ENCODE measurements around the gene CSTF1. TPM values are rescaled to one million over a fixed set of nuclear protein-coding genes. Genes with fewer than 3 reads are reported as not detected.

CSTF1 gene
- total RNA-seq, 4 donors from 2014 or later: 20.8 to 26.8 (median 22.0) TPM

GRCh38 chr20:56426926-56427325 lies 34.5 kb downstream of the CSTF1 start:
- ATAC-seq (ENCODE audit: low FRiP score) (no peak), DNase-seq (ENCODE audit: low spot score) (no peak)
- TF ChIP-seq, protein P1, sequence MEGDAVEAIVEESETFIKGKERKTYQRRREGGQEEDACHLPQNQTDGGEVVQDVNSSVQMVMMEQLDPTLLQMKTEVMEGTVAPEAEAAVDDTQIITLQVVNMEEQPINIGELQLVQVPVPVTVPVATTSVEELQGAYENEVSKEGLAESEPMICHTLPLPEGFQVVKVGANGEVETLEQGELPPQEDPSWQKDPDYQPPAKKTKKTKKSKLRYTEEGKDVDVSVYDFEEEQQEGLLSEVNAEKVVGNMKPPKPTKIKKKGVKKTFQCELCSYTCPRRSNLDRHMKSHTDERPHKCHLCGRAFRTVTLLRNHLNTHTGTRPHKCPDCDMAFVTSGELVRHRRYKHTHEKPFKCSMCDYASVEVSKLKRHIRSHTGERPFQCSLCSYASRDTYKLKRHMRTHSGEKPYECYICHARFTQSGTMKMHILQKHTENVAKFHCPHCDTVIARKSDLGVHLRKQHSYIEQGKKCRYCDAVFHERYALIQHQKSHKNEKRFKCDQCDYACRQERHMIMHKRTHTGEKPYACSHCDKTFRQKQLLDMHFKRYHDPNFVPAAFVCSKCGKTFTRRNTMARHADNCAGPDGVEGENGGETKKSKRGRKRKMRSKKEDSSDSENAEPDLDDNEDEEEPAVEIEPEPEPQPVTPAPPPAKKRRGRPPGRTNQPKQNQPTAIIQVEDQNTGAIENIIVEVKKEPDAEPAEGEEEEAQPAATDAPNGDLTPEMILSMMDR (IDR thresholded peaks at IDR 0.05): no peak

DNA sequence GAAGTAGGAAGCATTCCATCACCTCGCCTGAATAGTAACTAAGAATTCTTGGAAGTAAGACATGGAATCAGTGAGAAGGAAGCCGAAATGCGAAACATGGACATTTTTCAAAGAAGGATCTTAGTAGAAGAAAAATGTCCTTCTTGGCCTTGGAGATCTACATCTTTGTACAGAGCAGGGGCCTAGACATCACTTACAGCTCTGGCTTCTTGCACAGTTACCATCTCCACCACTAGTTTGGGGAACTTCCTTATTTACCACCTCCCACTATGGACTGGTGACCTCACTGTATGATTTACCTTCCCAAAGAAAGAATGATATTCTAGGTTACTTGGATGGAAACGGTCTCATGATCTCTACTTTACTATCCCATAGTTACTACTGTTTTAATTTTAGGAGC lies 35.4 kb downstream of the CSTF1 start:
- TF ChIP-seq, protein P1 (IDR thresholded peaks at IDR 0.05): no peak
- DNase-seq (ENCODE audit: low spot score) (no peak), ATAC-seq (ENCODE audit: low FRiP score) (no peak)

DNA sequence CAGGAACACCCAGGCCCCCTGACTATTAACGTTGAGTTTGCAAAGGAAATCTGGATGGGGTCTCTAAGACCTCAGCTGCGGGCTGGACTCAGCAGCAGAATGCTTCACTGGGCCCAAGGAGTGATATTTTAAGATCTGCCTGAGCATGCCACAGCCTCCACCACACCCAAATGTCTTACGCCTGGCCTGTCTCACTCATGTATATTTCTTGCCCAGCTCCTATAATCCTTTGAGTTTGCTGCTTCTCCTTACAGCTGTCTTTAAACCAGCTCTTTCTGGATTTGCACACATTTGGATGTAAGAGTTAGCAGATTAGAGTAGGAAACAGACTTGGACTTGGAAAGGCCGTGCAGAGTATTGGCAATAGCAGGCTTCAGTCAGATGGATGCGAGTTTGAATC lies 36.0 kb downstream of the CSTF1 start:
- TF ChIP-seq, protein P1 (IDR thresholded peaks at IDR 0.05): no peak
- no peak for ATAC-seq (ENCODE audit: low FRiP score)
- no peak for DNase-seq (ENCODE audit: low spot score)

- TF ChIP-seq, protein P1 (IDR thresholded peaks at IDR 0.05): no peak
- DNase-seq (ENCODE audit: low spot score) (no peak), ATAC-seq (ENCODE audit: low FRiP score) (no peak)
These were observed 36.4 kb downstream of the CSTF1 start for GRCh38 chr20:56428881-56429280.

DNA sequence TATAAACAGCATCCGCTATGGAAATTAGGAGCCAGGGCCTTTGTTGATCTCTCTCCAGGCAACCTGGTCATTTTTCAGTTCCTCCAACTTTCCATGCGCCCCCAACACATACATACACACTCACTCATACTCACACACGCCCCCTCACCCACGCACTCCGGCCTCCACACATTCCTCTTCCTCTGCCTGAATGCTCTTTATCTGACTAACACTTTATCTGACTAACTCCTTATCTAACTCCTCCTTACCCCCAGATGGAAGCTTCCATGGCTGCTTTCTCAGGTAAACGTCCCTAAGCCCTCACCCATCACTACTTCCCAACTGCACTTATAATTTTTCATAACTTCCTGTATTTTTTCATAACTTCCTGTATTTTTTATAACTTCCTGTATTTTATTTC lies 37.1 kb downstream of the CSTF1 start:
- no peak for ATAC-seq (ENCODE audit: low FRiP score)

DNA sequence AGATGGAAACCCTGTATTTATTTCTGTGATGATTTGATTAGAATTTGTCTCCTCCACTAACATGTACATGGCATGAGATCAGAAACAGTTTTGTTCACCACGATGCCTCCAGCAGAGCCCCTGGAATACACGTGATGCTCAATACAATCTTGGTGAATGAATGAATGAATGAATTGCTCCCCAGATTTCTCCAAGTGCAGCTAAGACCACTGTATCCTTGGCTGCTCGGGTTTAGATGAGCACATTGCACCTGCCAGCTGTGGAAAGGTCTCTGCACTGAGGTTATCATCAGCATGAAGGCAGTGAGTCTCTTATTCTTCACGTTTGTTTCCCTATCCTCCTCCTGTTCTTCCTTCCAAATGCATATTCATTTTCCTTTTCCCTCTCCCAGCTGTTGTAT lies 37.5 kb downstream of the CSTF1 start:
- TF ChIP-seq, protein P1 (IDR thresholded peaks at IDR 0.05): no peak
- DNase-seq (ENCODE audit: low spot score): no peak
- ATAC-seq (ENCODE audit: low FRiP score): no peak

More for the DNA sequence above, 37.1 kb downstream of the CSTF1 start:
- no peak for DNase-seq (ENCODE audit: low spot score)
- TF ChIP-seq, protein P1 (IDR thresholded peaks at IDR 0.05): no peak

DNA sequence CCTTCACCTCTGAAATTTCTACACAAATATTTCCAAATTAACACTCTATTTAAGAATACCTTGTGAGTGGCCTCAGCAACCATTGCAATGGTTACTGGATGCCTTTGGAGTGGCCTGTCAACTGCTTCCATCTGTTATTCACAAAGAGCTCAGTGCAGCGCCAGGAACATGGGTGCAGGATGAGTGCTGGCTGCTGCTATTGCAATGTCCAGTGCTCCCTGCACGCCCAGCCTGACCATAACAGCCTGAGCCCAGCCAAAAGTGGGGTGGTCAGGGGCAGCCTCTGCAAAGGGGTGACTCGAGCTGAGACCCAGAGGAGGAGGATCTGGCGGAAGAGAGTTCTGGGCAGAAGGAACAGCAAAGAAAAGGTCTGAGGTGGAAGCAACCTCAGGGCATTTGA lies 38.0 kb downstream of the CSTF1 start:
- ATAC-seq (ENCODE audit: low FRiP score) (no peak), DNase-seq (ENCODE audit: low spot score) (no peak)
- TF ChIP-seq, protein P1 (IDR thresholded peaks at IDR 0.05): no peak
